CD14-positive monocyte (primary cell): ENCODE data around the gene SIGLEC12. TPM values are rescaled to one million over a fixed set of nuclear protein-coding genes. Genes with fewer than 3 reads are reported as not detected.

Experiments used
- DNase-seq, 3 donors: peaks; one replicate each; pipeline ENCODE4 v3.0.0-alpha.2; 2011 to 2022
- H2AFZ ChIP-seq: 2 replicates; pipeline ENCODE4 v1.6.0; 2012; ENCODE audit warnings: mild to moderate bottlenecking, low read depth, low read length, inconsistent platforms; ENCODE audit not compliant: insufficient read depth, poor library complexity, severe bottlenecking
- H3K27ac ChIP-seq, 2 donors: 1 replicate in 1 of 2; 2 replicates in 1 of 2; pipeline ENCODE4 v1.5.1; 2012 to 2013; ENCODE audit warnings: low read length in 2 of 2, control low read depth in 1 of 2, inconsistent platforms in 1 of 2, low read depth in 1 of 2, mild to moderate bottlenecking in 1 of 2
- H3K27me3 ChIP-seq, 2 donors: one replicate each; pipeline versions ENCODE4 v1.6.0 to v1.6.1; 2011 to 2013; ENCODE audit warnings: low read length in 2 of 2; ENCODE audit not compliant: control insufficient read depth in 2 of 2, insufficient read depth in 2 of 2
- H3K36me3 ChIP-seq, 2 donors: replicated peaks in 1 of 2; 1 replicate in 1 of 2; 2 replicates in 1 of 2; pipeline versions ENCODE4 v1.5.1 to v1.6.1; 2012 to 2013; ENCODE audit warnings: low read length in 2 of 2, control low read depth in 1 of 2, inconsistent platforms in 1 of 2, mild to moderate bottlenecking in 1 of 2; ENCODE audit not compliant: insufficient read depth in 2 of 2, control insufficient read depth in 1 of 2
- H3K4me1 ChIP-seq, 2 donors: 1 replicate in 1 of 2; 2 replicates in 1 of 2; pipeline versions ENCODE4 v1.5.1 to v1.6.1; 2012 to 2013; ENCODE audit warnings: low read length in 2 of 2, control low read depth in 1 of 2, inconsistent platforms in 1 of 2, mild to moderate bottlenecking in 1 of 2, moderate library complexity in 1 of 2; ENCODE audit not compliant: insufficient read depth in 2 of 2, control insufficient read depth in 1 of 2
- H3K4me2 ChIP-seq: replicated peaks from 2 replicates; pipeline ENCODE3; 2012; ENCODE audit warnings: low read length, moderate library complexity, mild to moderate bottlenecking; ENCODE audit not compliant: poor library complexity, severe bottlenecking; ENCODE audit errors: extremely low read depth
- H3K4me3 ChIP-seq, 3 experiments: fragments of 200-600 bp in 1 of 3; sonication (generic) in 1 of 3; replicated peaks in 1 of 3; 1 replicate in 2 of 3; 2 replicates in 1 of 3; pipeline ENCODE4 v1.5.1; 2011 to 2013; ENCODE audit warnings: low read length in 3 of 3, mild to moderate bottlenecking in 3 of 3, control low read depth in 2 of 3, low read depth in 2 of 3, inconsistent platforms in 1 of 3, moderate library complexity in 1 of 3
- H3K79me2 ChIP-seq: 2 replicates; pipeline ENCODE4 v1.6.0; 2012; ENCODE audit warnings: mild to moderate bottlenecking, control low read depth, inconsistent platforms, low read length, moderate library complexity; ENCODE audit not compliant: insufficient read depth
- H3K9ac ChIP-seq: 2 replicates; pipeline ENCODE4 v1.6.0; 2017; ENCODE audit warnings: low read length, mild to moderate bottlenecking; ENCODE audit not compliant: insufficient read depth, poor library complexity, severe bottlenecking
- H3K9me3 ChIP-seq, 2 donors: replicated peaks in 1 of 2; 1 replicate in 1 of 2; 2 replicates in 1 of 2; pipeline versions ENCODE4 v1.5.1 to v1.6.1; 2012 to 2013; ENCODE audit warnings: low read length in 2 of 2, control low read depth in 1 of 2; ENCODE audit not compliant: control insufficient read depth in 1 of 2, insufficient read depth in 1 of 2
- H4K20me1 ChIP-seq: 2 replicates; pipeline ENCODE4 v1.6.0; 2012; ENCODE audit warnings: mild to moderate bottlenecking, low read length, control low read depth, moderate library complexity; ENCODE audit not compliant: insufficient read depth
- H3K27ac Mint-ChIP-seq, 7 donors: one replicate each; pipeline ENCODE4 v1.8.0; 2020; ENCODE audit warnings: mild to moderate bottlenecking in 7 of 7, mixed read lengths in 7 of 7, moderate library complexity in 6 of 7, inconsistent platforms in 2 of 7
- H3K27me3 Mint-ChIP-seq, 3 donors: one replicate each; pipeline ENCODE4 v1.8.0; 2021 to 2022; ENCODE audit warnings: low read depth in 3 of 3, mild to moderate bottlenecking in 3 of 3, mixed read lengths in 3 of 3, moderate library complexity in 3 of 3, inconsistent platforms in 1 of 3
- H3K36me3 Mint-ChIP-seq, 2 donors: one replicate each; pipeline ENCODE4 v1.8.0; 2020; ENCODE audit warnings: mixed read lengths in 2 of 2, inconsistent platforms in 1 of 2, mild to moderate bottlenecking in 1 of 2
- H3K4me1 Mint-ChIP-seq: one replicate; pipeline ENCODE4 v1.8.0; 2020; ENCODE audit warnings: mild to moderate bottlenecking, mixed read lengths
- H3K4me3 Mint-ChIP-seq, 2 donors: one replicate each; pipeline ENCODE4 v1.8.0; 2020; ENCODE audit warnings: mild to moderate bottlenecking in 2 of 2, mixed read lengths in 2 of 2, moderate library complexity in 1 of 2
- H3K9me3 Mint-ChIP-seq, 7 donors: one replicate each; pipeline ENCODE4 v1.8.0; 2020 to 2022; ENCODE audit warnings: mixed read lengths in 7 of 7, mild to moderate bottlenecking in 6 of 7, moderate library complexity in 6 of 7, inconsistent platforms in 2 of 7
- WGBS: methylation state at CpG from one replicate; pipeline ENCODE4 v1.1.5; 2013; ENCODE audit warnings: missing lambda C conversion rate; ENCODE audit not compliant: insufficient coverage; 5-methylcytosine and 5-hydroxymethylcytosine counted together
- intact Hi-C, 2 donors: fragments of 100-400 bp; cut with micrococcal nuclease; formaldehyde crosslinking; loops; one replicate each; pipeline versions ENCODE4 v1.15.0 to v1.15.1; 2023
- polyA plus RNA-seq, 3 donors: library from polyadenylated mRNA; depleted of rRNA in 1 of 3; unstranded in 2 of 3; stranded (reverse) in 1 of 3; fragments of 300-500 nt in 2 of 3; fragments of >200 nt in 1 of 3; fragmentation: Illumina TruSeq in 2 of 3; gene quantifications; 1 replicate in 2 of 3; 2 replicates in 1 of 3; pipeline ENCODE4 v1.2.3, GENCODE V29; 2012 to 2021
- TF ChIP-seq, protein P1 (sequence below): fragments of 200-600 bp; IDR thresholded peaks from one replicate; pipeline ENCODE4 v1.8.0; 2022; ENCODE audit warnings: antibody characterized with exemption, mild to moderate bottlenecking

The SIGLEC12 gene
- polyA plus RNA-seq, 3 donors: 0.24 to 1.8 (median 1.3) TPM

DNA sequence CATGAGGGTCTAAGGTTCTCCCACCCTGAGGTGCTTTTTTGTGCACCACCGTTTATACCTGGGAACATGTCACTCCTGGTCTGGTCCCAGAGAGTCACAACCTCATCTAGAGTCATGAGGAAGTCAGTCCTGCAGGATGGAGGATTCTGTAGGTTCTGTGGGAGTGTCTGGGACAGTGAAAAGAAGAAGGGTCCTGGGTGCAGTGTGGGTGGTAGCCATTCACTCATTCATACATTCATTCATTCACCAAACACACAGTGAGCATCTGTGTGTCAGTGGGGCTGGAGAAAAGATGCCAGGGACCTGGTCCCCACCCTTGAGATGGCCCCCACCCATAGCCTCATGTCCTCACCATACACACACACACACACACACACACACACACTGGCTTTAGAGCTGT is 32.0 kb downstream of the SIGLEC12 start:
- H2AFZ ChIP-seq: no peak overlapping the region
- no peaks in the 10 kb centered on the region for H3K36me3 ChIP-seq
- H3K4me3 ChIP-seq: no peak overlapping the region
- no peaks in the 10 kb centered on the region for H3K9me3 ChIP-seq
- H3K4me2 ChIP-seq: no peak overlapping the region
- H3K27me3 ChIP-seq: no peaks in the 10 kb centered on the region
- intact Hi-C loops: loop anchor here (5.0 to 10.0 kb wide), 3 partner anchors 138 to 365 kb away; no protein-coding TSS in a partner anchor
- no peak for DNase-seq
- H3K4me1 Mint-ChIP-seq: peaks cover 34% of the 10 kb centered on the region
- no peaks in the 10 kb centered on the region for H4K20me1 ChIP-seq
- H3K27ac ChIP-seq: no peak overlapping the region
- H3K4me1 ChIP-seq: peaks cover 10 to 27% of the 10 kb centered on the region in 2 donors
- no peaks in the 10 kb centered on the region for H3K79me2 ChIP-seq
- no peak overlapping the region for H3K27ac Mint-ChIP-seq
- H3K36me3 Mint-ChIP-seq: peaks cover 0 to 2% of the 10 kb centered on the region in 2 donors
- no peaks in the 10 kb centered on the region for H3K9me3 Mint-ChIP-seq
- H3K4me3 Mint-ChIP-seq: no peak overlapping the region
- no peak overlapping the region for H3K9ac ChIP-seq
- H3K27me3 Mint-ChIP-seq: peaks cover 8 to 23% (median 16%) of the 10 kb centered on the region in 3 donors
- TF ChIP-seq, protein P1, sequence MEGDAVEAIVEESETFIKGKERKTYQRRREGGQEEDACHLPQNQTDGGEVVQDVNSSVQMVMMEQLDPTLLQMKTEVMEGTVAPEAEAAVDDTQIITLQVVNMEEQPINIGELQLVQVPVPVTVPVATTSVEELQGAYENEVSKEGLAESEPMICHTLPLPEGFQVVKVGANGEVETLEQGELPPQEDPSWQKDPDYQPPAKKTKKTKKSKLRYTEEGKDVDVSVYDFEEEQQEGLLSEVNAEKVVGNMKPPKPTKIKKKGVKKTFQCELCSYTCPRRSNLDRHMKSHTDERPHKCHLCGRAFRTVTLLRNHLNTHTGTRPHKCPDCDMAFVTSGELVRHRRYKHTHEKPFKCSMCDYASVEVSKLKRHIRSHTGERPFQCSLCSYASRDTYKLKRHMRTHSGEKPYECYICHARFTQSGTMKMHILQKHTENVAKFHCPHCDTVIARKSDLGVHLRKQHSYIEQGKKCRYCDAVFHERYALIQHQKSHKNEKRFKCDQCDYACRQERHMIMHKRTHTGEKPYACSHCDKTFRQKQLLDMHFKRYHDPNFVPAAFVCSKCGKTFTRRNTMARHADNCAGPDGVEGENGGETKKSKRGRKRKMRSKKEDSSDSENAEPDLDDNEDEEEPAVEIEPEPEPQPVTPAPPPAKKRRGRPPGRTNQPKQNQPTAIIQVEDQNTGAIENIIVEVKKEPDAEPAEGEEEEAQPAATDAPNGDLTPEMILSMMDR: no peak
- WGBS: 100% methylated on average over 1 of the region's 1 CpG

DNA sequence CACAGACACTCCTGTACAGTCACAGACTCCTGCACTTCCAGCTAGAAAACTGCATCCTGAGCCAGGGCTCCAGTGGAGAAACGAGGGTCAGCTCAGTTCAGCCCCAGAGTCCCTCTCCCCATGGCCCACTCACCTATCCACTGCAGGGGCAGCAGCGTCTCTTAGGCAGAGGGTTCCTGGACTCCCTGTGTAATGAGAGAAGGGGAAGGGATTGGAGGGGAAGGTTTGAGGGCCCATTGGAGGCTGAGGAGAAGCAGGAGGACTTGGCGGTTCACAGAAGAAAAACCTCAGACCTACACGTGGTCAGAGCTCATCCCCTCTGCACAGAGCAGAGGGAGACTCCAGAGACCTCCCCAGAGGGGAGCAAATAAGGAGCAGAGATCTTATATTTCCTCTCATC is 32.4 kb downstream of the SIGLEC12 start:
- Mint-ChIP-seq H3K27ac (no peak overlapping the region), H3K36me3 (peaks cover 0 to 4% of the 10 kb centered on the region in 2 donors), H3K9me3 (peaks cover 0 to 1% (median 0%) of the 10 kb centered on the region in 7 donors), H3K27me3 (peaks cover 8 to 28% (median 16%) of the 10 kb centered on the region in 3 donors), H3K4me3 (no peak overlapping the region), H3K4me1 (peaks cover 37% of the 10 kb centered on the region)
- intact Hi-C loops: loop anchor here in 1 of 2 donors (10.0 kb wide), 1 partner anchor 366 kb away; no protein-coding TSS in a partner anchor
- H3K79me2 ChIP-seq: no peaks in the 10 kb centered on the region
- peaks cover 10 to 27% of the 10 kb centered on the region in 2 donors for H3K4me1 ChIP-seq
- H3K27me3 ChIP-seq: no peaks in the 10 kb centered on the region
- no peaks in the 10 kb centered on the region for H3K9me3 ChIP-seq
- no peak overlapping the region for H3K4me2 ChIP-seq
- H3K9ac ChIP-seq: no peak overlapping the region
- TF ChIP-seq, protein P1: no peak
- no peaks in the 10 kb centered on the region for H3K36me3 ChIP-seq
- no peaks in the 10 kb centered on the region for H4K20me1 ChIP-seq
- no peak overlapping the region for H3K27ac ChIP-seq
- no peak for DNase-seq
- WGBS: 0% methylated on average over 1 of the region's 4 CpGs
- no peak overlapping the region for H2AFZ ChIP-seq
- H3K4me3 ChIP-seq: no peak overlapping the region
